Adrenal gland (tissue), 5 donors: Measurements from ENCODE around the gene MOV10.

Source experiments
- POLR2A ChIP-seq, 2 donors: fragments of 450-650 bp; IDR thresholded peaks; one replicate each; pipeline ENCODE4 v1.6.1; 2017; ENCODE audit warnings: antibody characterized with exemption in 2 of 2, mild to moderate bottlenecking in 2 of 2, moderate library complexity in 1 of 2
- TF ChIP-seq, protein P1 (sequence below), 6 experiments: fragments of 450-650 bp in 4 of 6; fragments of 200-600 bp in 2 of 6; sonication (generic) in 1 of 6; IDR thresholded peaks; 1 replicate in 5 of 6; 2 replicates in 1 of 6; pipeline versions ENCODE4 v1.5.1 to v1.8.0; 2016 to 2021; ENCODE audit warnings: antibody characterized with exemption in 6 of 6, mild to moderate bottlenecking in 2 of 6, moderate library complexity in 1 of 6
- donor health status: DM: no; HTN: no; CAD: no.

DNA sequence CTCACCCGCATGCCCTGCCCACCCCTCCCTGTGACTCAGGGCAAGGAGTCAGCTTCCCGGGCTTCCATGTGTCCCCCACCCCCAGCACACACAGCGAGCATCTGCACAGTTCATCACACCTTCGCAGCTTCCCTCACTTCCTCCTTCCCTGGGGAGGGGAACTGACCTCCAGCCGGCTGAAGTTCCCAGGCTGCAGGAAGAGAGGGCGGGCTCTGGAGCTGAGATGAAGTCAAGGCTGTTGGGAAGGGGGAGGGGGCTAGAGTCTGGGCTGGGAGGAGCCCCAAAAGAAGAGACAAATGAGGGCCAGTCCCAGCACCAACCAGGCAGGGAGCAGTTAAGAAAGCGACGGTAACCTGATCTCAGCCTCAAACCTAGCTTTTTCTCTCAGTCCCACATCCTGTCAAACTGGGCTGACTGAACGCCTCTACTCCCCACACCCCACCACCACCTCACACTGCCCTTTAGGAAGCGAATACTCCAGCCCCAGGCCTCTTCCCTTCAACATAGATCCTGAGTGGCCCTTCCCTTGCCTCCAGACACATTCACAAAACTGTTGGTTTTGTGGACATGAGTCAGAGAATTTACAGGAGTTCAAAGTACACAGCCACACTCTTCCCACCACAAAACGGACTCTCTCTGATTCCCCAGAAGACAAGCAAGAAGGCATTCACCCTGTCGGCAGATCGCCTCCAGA lies 30.6 kb downstream of the MOV10 start:
- TF ChIP-seq, protein P1, sequence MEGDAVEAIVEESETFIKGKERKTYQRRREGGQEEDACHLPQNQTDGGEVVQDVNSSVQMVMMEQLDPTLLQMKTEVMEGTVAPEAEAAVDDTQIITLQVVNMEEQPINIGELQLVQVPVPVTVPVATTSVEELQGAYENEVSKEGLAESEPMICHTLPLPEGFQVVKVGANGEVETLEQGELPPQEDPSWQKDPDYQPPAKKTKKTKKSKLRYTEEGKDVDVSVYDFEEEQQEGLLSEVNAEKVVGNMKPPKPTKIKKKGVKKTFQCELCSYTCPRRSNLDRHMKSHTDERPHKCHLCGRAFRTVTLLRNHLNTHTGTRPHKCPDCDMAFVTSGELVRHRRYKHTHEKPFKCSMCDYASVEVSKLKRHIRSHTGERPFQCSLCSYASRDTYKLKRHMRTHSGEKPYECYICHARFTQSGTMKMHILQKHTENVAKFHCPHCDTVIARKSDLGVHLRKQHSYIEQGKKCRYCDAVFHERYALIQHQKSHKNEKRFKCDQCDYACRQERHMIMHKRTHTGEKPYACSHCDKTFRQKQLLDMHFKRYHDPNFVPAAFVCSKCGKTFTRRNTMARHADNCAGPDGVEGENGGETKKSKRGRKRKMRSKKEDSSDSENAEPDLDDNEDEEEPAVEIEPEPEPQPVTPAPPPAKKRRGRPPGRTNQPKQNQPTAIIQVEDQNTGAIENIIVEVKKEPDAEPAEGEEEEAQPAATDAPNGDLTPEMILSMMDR (IDR thresholded peaks at IDR 0.05), result no peak
- peak; percentile 62 to 91 for TF ChIP-seq POLR2A (IDR thresholded peaks at IDR 0.05)
